Sigmoid colon (tissue), 3 donors: Measurements from ENCODE around the gene FCMR.

Source experiments
- CTCF ChIP-seq, 4 experiments: fragments of 450-650 bp in 3 of 4; fragments of 200-600 bp in 1 of 4; IDR thresholded peaks; one replicate each; pipeline ENCODE4 v1.5.1; 2016 to 2019; ENCODE audit warnings: antibody characterized with exemption in 4 of 4, mild to moderate bottlenecking in 3 of 4, moderate library complexity in 2 of 4
- POLR2A ChIP-seq, 2 donors: fragments of 450-650 bp; IDR thresholded peaks; one replicate each; pipeline ENCODE4 v1.6.1; 2016; ENCODE audit warnings: antibody characterized with exemption in 2 of 2, mild to moderate bottlenecking in 2 of 2, moderate library complexity in 2 of 2

GRCh38 chr1:206922524-206922923, 783 bp upstream of the FCMR start:
- TF ChIP-seq CTCF (IDR thresholded peaks at IDR 0.05), result no peak
- no peak for TF ChIP-seq POLR2A (IDR thresholded peaks at IDR 0.05)
